ENCODE measurements around the gene CLCN6. TPM values are rescaled to one million over a fixed set of nuclear protein-coding genes. Genes with fewer than 3 reads are reported as not detected.

Gene CLCN6, protein sequence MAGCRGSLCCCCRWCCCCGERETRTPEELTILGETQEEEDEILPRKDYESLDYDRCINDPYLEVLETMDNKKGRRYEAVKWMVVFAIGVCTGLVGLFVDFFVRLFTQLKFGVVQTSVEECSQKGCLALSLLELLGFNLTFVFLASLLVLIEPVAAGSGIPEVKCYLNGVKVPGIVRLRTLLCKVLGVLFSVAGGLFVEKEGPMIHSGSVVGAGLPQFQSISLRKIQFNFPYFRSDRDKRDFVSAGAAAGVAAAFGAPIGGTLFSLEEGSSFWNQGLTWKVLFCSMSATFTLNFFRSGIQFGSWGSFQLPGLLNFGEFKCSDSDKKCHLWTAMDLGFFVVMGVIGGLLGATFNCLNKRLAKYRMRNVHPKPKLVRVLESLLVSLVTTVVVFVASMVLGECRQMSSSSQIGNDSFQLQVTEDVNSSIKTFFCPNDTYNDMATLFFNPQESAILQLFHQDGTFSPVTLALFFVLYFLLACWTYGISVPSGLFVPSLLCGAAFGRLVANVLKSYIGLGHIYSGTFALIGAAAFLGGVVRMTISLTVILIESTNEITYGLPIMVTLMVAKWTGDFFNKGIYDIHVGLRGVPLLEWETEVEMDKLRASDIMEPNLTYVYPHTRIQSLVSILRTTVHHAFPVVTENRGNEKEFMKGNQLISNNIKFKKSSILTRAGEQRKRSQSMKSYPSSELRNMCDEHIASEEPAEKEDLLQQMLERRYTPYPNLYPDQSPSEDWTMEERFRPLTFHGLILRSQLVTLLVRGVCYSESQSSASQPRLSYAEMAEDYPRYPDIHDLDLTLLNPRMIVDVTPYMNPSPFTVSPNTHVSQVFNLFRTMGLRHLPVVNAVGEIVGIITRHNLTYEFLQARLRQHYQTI
- total RNA-seq: 15.4 TPM
- long read RNA-seq, partial matches to known transcripts: 4 of 12 reads
- long read RNA-seq, other reads (novel, unspliced or antisense): 8 of 12 reads

DNA sequence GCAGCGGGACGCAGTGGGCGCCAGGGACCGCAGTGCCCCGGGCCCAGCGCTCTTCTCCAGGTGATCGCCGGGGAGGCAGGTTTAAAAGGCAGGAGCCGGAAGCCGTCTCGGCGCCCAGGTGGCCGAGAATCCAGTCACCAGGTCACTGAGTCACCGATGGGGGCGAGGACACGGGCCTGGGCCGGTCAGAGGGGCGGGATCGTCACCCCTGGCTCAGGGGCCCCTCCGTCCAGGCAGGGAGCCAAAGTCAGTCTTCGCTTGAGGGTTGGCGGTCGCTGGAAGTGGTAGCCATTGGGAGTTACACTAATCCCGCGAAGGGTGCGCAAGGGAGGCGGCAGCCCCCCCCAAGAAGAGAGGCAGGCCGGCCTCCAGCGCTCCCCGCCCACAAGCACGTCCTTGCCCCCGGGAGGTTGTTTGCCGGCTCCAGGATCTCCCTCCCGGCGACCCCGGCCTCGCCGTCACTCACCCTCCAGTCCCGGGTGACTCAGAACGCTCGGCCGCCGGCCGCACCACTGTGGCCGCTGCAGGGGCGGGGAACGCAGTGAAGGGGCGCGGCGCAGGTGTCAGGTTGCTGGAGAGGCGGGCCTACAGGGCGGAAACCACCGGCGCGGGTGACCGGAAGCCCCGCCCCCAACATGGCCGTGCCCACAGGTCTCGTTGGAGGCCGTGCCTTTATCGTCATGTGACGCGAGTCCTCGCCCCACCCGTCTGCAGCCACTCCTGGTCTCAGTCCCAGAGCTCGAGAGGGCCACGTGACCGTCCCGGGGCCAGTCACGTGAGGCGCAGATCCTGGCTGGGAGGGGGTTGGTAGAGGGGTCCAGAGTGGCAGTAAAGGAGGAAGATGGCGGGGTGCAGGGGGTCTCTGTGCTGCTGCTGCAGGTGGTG lies at the start of gene CLCN6, which contains the start of gene MTHFR:
TSS of gene CLCN6 (plus strand) at position 770 of the 885 bp plus-strand sequence. CDS start at position 842, 72 bp downstream.
TSS of gene MTHFR (minus strand) at position 543 of the 885 bp plus-strand sequence. CDS start 2,848 bp downstream, outside the sequence.
- DNase-seq: peak; percentile 100
- ATAC-seq: peak; percentile 83
- intact Hi-C loops (cut with micrococcal nuclease): no loop called here

DNA sequence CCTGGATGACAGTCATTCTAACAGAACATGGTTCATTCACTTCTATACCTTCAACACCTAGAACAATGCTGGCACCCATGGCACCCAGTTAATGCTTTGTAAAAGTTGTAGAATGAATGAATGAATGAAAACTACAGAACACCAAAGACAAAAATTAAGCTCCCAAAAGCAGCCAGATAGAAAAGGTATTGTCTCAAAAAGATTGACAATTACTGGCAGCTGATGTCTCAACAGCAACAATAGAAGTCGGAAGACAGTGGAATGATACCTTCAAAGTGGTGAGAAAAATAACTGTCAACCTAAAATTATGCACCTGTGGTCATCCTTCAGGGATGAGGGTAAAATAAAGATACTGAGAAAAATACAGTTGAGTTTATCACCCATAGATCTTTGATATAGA lies 48.9 kb upstream of the CLCN6 start:
- DNase-seq (no peak), ATAC-seq (no peak)
- intact Hi-C loops (cut with micrococcal nuclease): no loop called here

DNA sequence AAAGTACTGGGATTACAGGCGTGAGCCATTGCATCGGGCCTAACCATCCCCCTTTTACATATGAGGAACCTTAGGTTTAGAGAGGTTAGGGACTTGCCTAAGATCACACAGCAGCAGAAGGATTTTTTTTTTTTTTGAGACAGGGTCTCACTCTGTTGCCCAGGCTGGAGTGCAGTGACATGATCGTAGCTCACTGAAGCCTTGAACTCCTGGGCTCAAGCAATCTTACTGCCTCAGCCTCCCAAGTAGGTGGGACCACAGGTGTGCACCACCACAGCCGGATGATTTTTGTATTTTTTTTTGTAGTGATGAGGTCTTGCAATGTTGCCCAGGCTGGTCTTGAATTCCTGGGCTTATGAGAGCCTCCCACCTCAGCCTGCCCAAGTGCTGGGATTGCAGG lies 46.2 kb upstream of the CLCN6 start:
- DNase-seq (no peak), ATAC-seq (no peak)
- intact Hi-C loops (cut with micrococcal nuclease): no loop called here

DNA sequence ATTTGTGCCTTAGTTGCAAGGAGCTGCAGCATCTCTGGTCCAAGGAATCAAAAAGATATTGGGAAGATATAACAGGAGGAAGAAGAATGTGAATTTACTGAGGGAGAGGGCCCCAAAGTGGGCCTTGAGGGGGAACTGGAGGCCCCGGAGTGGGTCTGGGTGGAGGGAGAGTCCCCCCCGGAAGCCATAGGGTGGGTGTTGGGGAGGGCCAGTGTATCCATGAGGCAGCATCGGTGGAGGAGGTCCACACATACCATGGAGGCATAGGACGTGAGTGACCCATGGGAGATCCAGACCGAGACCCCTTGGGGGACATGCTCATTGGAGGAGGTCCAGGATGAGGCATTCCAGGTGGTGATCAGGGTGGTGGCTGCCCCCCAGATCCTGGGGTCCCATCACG lies 44.7 kb upstream of the CLCN6 start:
- ATAC-seq (no peak), DNase-seq (no peak)
- intact Hi-C loops (cut with micrococcal nuclease): no loop called here

DNA sequence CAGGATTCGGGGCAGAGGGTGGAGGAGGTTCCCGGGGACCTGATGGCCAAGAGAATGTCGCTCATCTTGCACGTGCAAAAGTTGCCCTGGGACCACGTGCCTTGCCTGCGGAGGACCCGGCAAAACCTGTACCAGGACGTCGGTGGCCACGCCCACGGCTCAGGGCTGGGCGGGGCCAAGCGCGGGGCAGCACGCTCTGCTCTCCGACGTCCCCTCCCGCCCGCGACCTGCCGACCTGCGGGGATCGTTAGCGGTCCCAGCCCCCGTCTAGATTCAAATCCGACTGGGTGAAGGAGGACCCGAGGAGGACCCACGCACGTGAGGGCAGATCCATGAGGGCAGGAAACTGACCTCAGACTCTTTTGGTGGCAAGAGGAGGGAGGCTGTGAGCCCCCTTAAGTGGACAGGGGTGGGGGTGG lies 44.0 kb upstream of the CLCN6 start, which contains the start of gene C1orf167:
TSS of gene C1orf167 (plus strand) at position 206 of the 419 bp plus-strand sequence. CDS start 2,208 bp downstream, outside the sequence.
- ATAC-seq: peak; percentile 55
- intact Hi-C loops (cut with micrococcal nuclease): no loop called here
- DNase-seq: no peak

DNA sequence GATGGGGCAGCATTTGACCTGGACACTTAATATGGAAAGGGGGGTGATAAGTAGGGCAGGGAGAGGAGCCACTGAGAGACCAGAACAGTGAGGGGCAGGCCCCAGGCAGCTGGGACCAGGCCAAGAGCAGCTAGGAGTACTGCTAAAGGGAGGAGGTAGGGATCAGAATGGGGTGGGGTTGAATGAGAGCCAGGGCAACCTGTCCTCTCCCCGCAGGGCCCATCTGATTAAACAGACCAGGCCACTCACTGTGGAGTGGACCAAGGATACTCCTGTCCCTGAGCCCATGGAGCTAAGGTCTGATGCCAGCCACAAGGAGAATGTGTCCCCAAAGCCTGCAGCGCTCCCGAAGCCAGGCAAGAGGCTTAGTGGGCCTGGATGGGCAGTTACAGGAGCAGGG lies 41.9 kb upstream of the CLCN6 start:
- DNase-seq (no peak), ATAC-seq (no peak)
- intact Hi-C loops (cut with micrococcal nuclease): no loop called here

DNA sequence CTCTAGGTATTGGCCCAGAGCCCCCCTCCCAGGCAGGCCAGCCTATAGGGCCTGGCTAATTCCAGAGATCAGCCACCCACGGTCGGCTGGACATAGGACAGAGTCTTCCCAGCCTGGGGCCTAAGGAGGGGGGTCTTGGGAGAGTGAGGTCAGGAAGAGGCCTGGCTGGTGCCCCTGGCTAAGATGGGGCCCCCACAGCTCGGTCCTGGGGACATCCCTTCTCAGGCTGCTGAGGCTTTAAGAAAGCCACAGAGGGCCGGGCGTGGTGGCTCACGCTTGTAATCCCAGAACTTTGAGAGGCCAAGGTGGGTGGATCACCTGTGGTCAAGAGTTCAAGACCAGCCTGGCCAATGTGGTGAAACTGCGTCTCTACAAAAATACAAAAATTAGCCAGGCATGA lies 41.5 kb upstream of the CLCN6 start:
- ATAC-seq: no peak

DNA sequence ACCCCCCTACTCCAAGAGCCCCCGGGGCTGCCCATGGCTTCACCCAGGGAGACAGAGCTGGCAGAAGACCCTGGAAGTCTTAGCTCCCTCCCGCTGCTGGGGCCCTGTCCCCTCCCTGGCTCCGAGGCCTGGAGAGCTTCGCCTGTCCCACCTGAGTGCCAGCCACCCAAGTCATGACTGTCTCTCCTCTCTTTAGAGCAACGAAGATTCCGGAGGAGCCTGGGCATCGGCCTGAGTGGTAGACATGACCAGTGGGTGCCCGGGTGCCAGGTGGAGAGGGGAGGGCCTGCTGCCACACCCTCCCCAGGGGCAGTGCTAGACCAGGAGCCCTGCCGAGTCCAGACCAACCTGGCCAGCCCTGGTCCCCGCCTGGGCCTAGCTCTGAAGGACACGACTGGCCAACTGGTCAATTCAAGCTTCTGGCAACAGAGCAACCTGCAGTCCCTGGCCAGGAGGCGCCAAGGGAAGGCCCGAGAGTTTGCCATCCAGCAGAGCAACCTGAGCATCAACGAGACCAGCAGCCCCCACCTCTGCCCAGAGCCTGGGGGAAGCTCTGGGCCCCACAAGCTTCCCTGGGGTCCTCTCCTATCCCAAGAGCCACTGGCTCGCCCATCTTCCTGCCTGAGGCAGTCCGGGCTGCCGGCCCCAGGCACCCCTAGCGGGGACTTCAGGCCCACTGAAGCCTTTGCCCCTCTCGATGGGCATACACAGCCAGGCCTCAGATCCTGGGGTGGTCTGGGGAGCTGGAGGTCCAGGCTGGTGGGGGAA lies 40.1 kb upstream of the CLCN6 start:
- DNase-seq (no peak), ATAC-seq (no peak)
- intact Hi-C loops (cut with micrococcal nuclease): no loop called here

More for the DNA sequence above, 41.5 kb upstream of the CLCN6 start:
- no peak for DNase-seq
- intact Hi-C loops (cut with micrococcal nuclease): no loop called here

DNA sequence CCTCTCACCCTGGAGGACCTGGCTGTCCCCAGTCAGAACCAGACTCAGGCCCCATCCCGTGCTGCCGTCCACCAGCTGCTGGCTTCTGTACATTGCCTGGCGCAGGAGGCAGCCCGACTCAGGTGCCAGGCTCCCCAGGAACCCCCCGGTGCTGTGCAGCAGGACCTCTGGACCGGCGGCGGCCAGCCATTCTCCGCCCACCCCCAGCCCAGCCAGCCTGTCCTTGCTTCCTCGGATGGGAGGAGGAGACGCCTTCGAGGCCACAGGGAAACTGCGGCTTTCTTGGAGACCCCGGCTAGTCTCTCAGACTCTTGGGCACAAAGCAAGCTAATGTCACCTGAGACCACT lies 39.6 kb upstream of the CLCN6 start:
- intact Hi-C loops (cut with micrococcal nuclease): no loop called here
- DNase-seq (no peak), ATAC-seq (no peak)

DNA sequence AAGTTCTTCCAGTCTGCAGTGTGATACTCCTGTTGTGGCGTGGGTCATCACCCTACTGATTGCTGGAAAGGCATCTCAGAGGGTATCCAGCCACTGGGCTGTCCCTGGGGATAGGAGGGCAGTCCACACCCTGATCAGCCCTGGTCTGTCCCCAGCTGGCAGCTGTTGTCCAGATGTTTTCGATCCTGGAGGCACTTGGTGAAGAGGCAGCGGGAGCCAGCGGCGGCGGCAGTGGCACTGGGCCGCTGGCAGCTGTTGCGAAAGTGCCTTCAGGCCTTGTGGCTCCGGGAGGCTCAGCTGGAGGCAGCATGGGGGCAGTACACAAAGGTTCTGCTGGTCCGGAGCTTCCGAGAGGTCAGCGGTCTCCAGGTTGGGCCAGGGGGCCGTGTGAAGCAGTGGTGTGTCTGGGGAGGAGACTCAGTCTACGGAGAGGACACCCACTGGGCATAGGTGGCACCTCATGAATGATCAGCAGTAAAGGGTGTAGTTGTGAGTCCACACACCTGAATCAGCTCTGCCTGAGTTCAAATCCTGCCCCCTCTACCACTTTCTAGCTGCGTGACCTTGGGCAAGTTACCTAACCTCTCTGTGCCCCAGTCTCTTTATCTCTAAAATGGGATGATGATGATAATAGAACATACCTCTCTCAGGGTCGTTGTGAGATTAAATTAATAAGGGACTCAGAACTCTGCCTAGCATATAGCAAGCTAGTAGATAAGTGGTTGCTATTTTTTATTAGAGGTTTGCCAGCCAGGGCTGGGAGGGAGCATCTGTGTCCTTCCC lies 37.9 kb upstream of the CLCN6 start:
- ATAC-seq: no peak
- no peak for DNase-seq
- intact Hi-C loops (cut with micrococcal nuclease): no loop called here

DNA sequence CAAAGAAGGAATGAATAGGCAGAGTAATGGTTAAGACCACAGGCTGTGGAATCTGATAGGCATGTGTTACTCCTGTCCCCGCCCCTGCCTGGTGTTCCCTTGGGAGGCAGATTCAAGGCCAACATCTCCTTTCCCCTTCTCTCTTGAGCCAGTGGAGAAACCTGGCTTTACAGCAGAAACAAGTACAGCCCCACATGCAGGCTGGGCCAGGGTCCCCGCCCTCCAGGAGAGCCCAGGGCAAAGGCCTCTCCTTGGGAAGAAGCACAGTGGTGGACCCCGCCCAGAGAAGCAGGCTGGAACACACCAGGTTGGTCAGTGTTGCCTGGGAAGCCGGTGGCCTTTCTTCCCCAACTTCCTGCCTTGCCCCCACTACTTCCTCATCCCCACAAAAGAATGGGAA lies 37.2 kb upstream of the CLCN6 start:
- no peak for ATAC-seq
- DNase-seq: no peak
- intact Hi-C loops (cut with micrococcal nuclease): no loop called here

DNA sequence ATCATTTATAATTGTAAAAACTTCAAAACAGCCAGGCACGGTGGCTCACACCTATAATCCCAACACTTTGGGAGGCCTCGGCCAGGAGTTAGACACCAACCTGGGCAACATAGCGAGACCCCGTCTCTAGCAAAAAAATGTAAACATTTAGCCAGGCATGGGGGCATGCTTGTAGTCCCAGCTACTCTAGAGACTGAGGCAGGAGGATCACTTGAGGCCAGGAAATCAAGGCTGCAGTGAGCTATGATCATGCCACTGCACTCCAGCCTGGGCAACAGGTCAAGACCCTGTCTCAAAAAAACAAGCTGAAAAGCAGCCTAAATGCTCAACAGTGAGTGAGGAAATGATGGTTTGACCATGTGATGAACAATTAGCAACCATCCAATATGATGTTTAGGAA lies 36.7 kb upstream of the CLCN6 start:
- ATAC-seq: no peak
- no peak for DNase-seq
- intact Hi-C loops (cut with micrococcal nuclease): no loop called here

DNA sequence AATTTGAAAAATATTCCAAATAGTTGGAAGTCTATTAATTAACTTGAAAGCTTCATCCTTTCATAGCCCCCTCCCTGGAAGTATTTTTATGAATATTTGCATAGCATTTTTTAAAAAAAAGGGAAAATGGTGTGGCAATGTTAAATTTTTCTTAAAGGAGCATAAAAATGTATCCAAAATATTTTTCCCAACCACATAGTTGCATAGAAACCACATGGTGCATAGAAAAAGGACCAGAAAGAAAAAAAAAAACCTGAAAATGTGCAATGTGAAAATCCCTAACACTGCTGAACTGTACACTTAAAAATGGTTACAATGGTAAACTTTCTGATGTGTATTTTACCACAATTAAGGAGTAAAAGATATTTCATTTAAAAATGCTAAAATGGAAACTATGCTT lies 36.0 kb upstream of the CLCN6 start:
- intact Hi-C loops (cut with micrococcal nuclease): no loop called here
- no peak for ATAC-seq
- no peak for DNase-seq

DNA sequence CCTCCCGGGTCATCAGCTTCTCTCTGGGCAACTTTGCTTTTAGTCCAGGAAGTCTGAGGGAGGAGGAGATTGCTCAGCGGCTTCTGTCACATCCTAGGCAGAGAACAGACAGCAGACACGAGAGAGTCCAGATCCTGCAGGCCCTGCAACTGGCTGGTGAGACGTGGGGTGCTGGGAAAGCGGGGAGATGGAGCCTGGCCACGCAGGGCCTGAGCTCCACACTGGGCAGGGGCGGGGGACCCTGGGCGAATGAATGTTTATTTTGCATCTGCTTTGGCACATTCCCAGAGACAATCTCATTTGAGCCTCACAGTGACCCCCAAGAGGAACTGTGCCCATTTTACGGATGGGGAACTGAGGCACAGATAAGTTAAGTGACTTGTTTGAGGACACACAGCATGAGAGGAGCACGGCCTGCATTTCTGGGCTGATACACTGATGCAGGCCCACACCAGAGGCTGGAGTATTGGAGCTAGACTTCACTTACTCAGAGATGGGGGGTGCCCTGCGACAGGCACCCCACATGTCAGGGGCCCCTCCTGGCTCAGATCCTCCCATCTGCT lies 34.4 kb upstream of the CLCN6 start:
- ATAC-seq (no peak), DNase-seq (no peak)
- intact Hi-C loops (cut with micrococcal nuclease): no loop called here

DNA sequence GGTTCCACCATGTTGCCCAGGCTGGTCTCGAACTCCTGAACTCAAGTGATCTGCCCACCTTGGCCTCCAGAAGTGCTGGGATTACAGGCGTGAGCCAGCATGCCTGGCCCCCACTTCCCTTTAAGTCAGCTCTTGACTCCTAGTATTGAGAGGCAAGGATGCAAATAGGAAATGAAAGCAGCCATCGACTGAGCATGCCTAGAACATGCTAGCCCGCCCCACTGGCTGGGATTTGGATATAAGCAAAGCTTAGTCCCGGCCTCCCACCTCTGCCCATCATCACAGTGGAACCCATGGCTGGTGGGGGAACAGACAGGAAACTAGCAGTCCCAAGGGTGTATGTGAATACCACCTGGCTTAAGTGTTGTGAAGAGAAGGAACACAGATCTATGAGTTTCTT lies 33.5 kb upstream of the CLCN6 start:
- DNase-seq: no peak
- ATAC-seq: no peak
- intact Hi-C loops (cut with micrococcal nuclease): no loop called here

DNA sequence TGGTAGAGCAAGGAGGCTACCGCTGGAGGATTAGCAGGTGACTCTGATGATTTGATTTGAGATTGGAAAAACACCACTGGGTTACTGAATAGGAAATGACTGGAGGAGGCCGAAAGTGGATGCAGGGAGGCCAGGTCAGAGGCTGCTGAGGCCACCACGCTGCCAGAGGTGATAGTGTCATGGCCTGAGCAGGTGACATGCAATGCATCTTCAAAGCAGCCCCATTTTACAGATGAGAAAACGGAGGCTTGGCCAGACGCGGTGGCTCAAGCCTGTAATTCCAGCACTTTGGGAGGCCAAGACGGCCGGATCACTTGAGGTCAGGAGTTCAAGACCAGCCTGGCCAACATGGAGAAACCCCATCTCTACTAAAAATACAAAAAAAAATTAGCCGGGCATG lies 31.2 kb upstream of the CLCN6 start:
- ATAC-seq (no peak), DNase-seq (no peak)
- intact Hi-C loops (cut with micrococcal nuclease): no loop called here

DNA sequence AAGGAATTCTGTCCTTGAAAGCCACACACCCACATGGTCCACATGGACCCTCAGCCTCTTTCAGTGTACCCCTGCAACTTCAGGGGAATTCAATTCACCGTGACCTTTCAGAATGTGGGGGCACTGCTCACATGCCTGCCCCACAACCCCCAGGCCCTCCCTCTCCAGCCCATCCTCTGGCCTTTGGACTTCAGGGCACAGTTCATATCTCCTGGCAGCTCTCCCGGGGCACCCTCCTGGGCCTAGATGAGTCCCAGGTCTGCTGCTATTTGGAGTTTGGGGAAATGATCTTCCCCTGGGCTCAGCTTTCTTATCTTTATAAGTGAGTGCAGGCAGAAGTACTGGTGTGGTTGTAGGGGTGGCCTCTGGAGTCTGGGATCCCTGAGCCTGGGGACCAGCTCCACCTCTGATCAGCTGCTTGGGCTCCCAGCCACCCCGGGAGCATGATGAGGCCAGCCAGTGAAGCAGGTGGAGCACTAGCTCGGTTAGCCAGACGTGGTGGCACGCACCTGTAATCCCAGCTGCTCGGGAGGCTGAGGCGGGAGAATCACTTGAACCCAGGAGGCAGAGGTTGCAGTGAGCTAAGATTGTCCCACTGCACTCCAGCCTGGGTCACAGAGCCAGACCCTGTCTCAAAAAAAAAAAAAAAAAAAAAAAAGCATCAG lies 28.2 kb upstream of the CLCN6 start:
- ATAC-seq (peak; percentile 25), DNase-seq (no peak)
- intact Hi-C loops (cut with micrococcal nuclease): no loop called here
